H1 (cell line): Measurements from ENCODE around the gene TNIP1. TPM values are rescaled to one million over a fixed set of nuclear protein-coding genes. Genes with fewer than 3 reads are reported as not detected.

Source experiments
- E2F6 ChIP-seq: IDR thresholded peaks from 2 replicates; pipeline ENCODE4 v1.6.1; 2012; ENCODE audit warnings: inconsistent platforms
- FOSL1 ChIP-seq: IDR thresholded peaks from 2 replicates; pipeline ENCODE4 v1.6.1; 2011; ENCODE audit warnings: mild to moderate bottlenecking, low read depth, low read length, moderate library complexity; ENCODE audit not compliant: insufficient read depth
- RBBP5 ChIP-seq: IDR thresholded peaks from 2 replicates; pipeline ENCODE4 v1.7.1; 2012; ENCODE audit warnings: low read depth, mild to moderate bottlenecking, inconsistent platforms, low read length, moderate library complexity, borderline replicate concordance
- YY1 ChIP-seq: IDR thresholded peaks from 2 replicates; pipeline ENCODE4 v1.6.1; 2011; ENCODE audit warnings: low read depth, mild to moderate bottlenecking, low read length
- polyA plus RNA-seq, 7 experiments: library from polyadenylated mRNA; depleted of rRNA in 3 of 7; stranded (reverse) in 5 of 7; unstranded in 2 of 7; fragments of >200 nt in 5 of 7; fragments of 200-250 nt in 2 of 7; gene quantifications; 1 replicate in 5 of 7; 2 replicates in 1 of 7; 4 replicates in 1 of 7; pipeline versions ENCODE4 v1.2.1 to v1.2.3, GENCODE V29; 2011 to 2013; ENCODE audit warnings: missing spikeins in 2 of 7, mixed read lengths in 2 of 7
- total RNA-seq: library from RNA; stranded (reverse); fragmentation: NEBNext Ultra II Directional; extraction: Animal tissue kit (Norgen Biotek cat#: 25700); gene quantifications from 2 replicates; pipeline ENCODE4 v1.2.1, GENCODE V29; 2021
- TF ChIP-seq, protein P1 (sequence below): IDR thresholded peaks from 2 replicates; pipeline ENCODE4 v1.6.1; 2011; ENCODE audit warnings: low read length, improper control_type of control experiment

The TNIP1 gene
- total and polyA plus RNA-seq, 2 of the 8 experiments (the other 6 are each of a cell fraction or from before 2014, with no cell fraction given), result 14.2 to 31.9 TPM

- TF ChIP-seq YY1 (no peak), FOSL1 (no peak), RBBP5 (no peak), E2F6 (no peak)
- TF ChIP-seq, protein P1, sequence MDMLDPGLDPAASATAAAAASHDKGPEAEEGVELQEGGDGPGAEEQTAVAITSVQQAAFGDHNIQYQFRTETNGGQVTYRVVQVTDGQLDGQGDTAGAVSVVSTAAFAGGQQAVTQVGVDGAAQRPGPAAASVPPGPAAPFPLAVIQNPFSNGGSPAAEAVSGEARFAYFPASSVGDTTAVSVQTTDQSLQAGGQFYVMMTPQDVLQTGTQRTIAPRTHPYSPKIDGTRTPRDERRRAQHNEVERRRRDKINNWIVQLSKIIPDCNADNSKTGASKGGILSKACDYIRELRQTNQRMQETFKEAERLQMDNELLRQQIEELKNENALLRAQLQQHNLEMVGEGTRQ, result no peak
These were observed 21.8 kb downstream of the TNIP1 start (continued) for GRCh38 chr5:151058891-151059489.
